HepG2 (cell line): ENCODE data around the gene UST. TPM values are rescaled to one million over a fixed set of nuclear protein-coding genes. Genes with fewer than 3 reads are reported as not detected.

Experiments
- AHR ChIP-seq: IDR thresholded peaks from 2 replicates; pipeline ENCODE4 v1.6.1; 2018; ENCODE audit warnings: missing genetic modification reagents, missing compliant biosample characterization
- BCLAF1 ChIP-seq: fragments of 450-650 bp; IDR thresholded peaks from 2 replicates; pipeline ENCODE4 v1.6.1; 2017; ENCODE audit warnings: mild to moderate bottlenecking
- CEBPG ChIP-seq: IDR thresholded peaks from 2 replicates; pipeline ENCODE4 v1.6.1; 2016
- GMEB1 ChIP-seq: sonication (generic); formaldehyde crosslinking; IDR thresholded peaks from 2 replicates; pipeline ENCODE4 v1.5.1; 2020; ENCODE audit warnings: missing genetic modification reagents, mild to moderate bottlenecking, borderline replicate concordance
- HNF4A ChIP-seq: sonication (generic); formaldehyde crosslinking; IDR thresholded peaks from 2 replicates; pipeline ENCODE4 v1.4.0; 2020; ENCODE audit warnings: missing genetic modification reagents
- JUN ChIP-seq: sonication (generic); formaldehyde crosslinking; IDR thresholded peaks from 2 replicates; pipeline ENCODE4 v1.4.0; 2020; ENCODE audit warnings: mild to moderate bottlenecking, missing genetic modification reagents
- MED1 ChIP-seq: sonication (generic); formaldehyde crosslinking; IDR thresholded peaks from 2 replicates; pipeline ENCODE4 v1.4.0; 2020; ENCODE audit warnings: missing genetic modification reagents
- SIX4 ChIP-seq: sonication (generic); formaldehyde crosslinking; IDR thresholded peaks from 2 replicates; pipeline ENCODE4 v1.4.0; 2020; ENCODE audit warnings: missing genetic modification reagents
- SRF ChIP-seq: IDR thresholded peaks from 2 replicates; pipeline ENCODE4 v1.6.1; 2011; ENCODE audit warnings: mild to moderate bottlenecking, low read depth, low read length, moderate library complexity
- STAT6 ChIP-seq: sonication (generic); formaldehyde crosslinking; IDR thresholded peaks from 2 replicates; pipeline ENCODE4 v1.4.0; 2020; ENCODE audit warnings: missing genetic modification reagents, mild to moderate bottlenecking, borderline replicate concordance
- TBL1XR1 ChIP-seq: fragments of 150-350 bp; IDR thresholded peaks from 2 replicates; pipeline ENCODE4 v1.6.1; 2014; ENCODE audit warnings: borderline replicate concordance, low read length; ENCODE audit not compliant: partially characterized antibody
- THAP11 ChIP-seq: IDR thresholded peaks from 2 replicates; pipeline ENCODE4 v1.6.1; 2016; ENCODE audit warnings: missing biosample characterization, missing genetic modification reagents
- ZC3H13 ChIP-seq: sonication (generic); formaldehyde crosslinking; IDR thresholded peaks from 2 replicates; pipeline ENCODE4 v1.8.1; 2023; ENCODE audit warnings: mild to moderate bottlenecking, missing genetic modification reagents, moderate library complexity
- ZFP36L2 ChIP-seq: sonication (generic); formaldehyde crosslinking; IDR thresholded peaks from 2 replicates; pipeline ENCODE4 v1.4.0; 2020; ENCODE audit warnings: missing genetic modification reagents
- ZFP90 ChIP-seq: sonication (generic); formaldehyde crosslinking; IDR thresholded peaks from 2 replicates; pipeline ENCODE4 v1.8.0; 2022; ENCODE audit warnings: missing genetic modification reagents, mild to moderate bottlenecking, inconsistent platforms, borderline replicate concordance
- ZNF292 ChIP-seq: sonication (generic); formaldehyde crosslinking; IDR thresholded peaks from 2 replicates; pipeline ENCODE4 v1.8.1; 2022; ENCODE audit warnings: mild to moderate bottlenecking, low read depth, missing genetic modification reagents, borderline replicate concordance
- ZNF619 ChIP-seq: sonication (generic); formaldehyde crosslinking; IDR thresholded peaks from 2 replicates; pipeline ENCODE4 v1.4.0; 2020; ENCODE audit warnings: mild to moderate bottlenecking, missing genetic modification reagents
- ZNF761 ChIP-seq: sonication (generic); formaldehyde crosslinking; conservative IDR thresholded peaks from 2 replicates; pipeline ENCODE4 v1.4.0; 2020; ENCODE audit warnings: mild to moderate bottlenecking, missing genetic modification reagents
- ZNF883 ChIP-seq: sonication (generic); formaldehyde crosslinking; IDR thresholded peaks from 2 replicates; pipeline ENCODE4 v1.5.1; 2020; ENCODE audit warnings: mild to moderate bottlenecking, missing genetic modification reagents; ENCODE audit errors: not compliant biosample characterization
- ZSCAN29 ChIP-seq: sonication (generic); formaldehyde crosslinking; conservative IDR thresholded peaks from 2 replicates; pipeline ENCODE4 v1.4.0; 2020; ENCODE audit warnings: mild to moderate bottlenecking, missing genetic modification reagents
- polyA plus RNA-seq, 8 experiments: library from polyadenylated mRNA; depleted of rRNA in 3 of 8; stranded (reverse) in 7 of 8; unstranded in 1 of 8; fragments of >200 nt; fragmentation: Illumina TruSeq in 4 of 8; extraction: Trizol in 4 of 8; gene quantifications; 2 replicates each; pipeline versions ENCODE4 v1.2.1 to v1.2.3, GENCODE V29; 2011 to 2016; ENCODE audit warnings: low read depth in 4 of 8, missing spikeins in 1 of 8, mixed read lengths in 1 of 8; ENCODE audit not compliant: insufficient read depth in 1 of 8
- total RNA-seq, 5 experiments: library from RNA; depleted of rRNA; stranded (reverse); fragments of >200 nt; fragmentation: Illumina TruSeq; extraction: Trizol; gene quantifications; 2 replicates each; pipeline ENCODE4 v1.2.3, GENCODE V29; 2016; ENCODE audit warnings: low read depth in 1 of 5
- TF ChIP-seq, protein P1 (sequence below): IDR thresholded peaks from 2 replicates; pipeline ENCODE4 v1.4.0; 2020; ENCODE audit warnings: mild to moderate bottlenecking, missing genetic modification reagents

Gene UST
- total and polyA plus RNA-seq, 2 of the 13 experiments (the other 11 are each of a cell fraction or from before 2014, with no cell fraction given), result 0.27 TPM; not detected in 1

GRCh38 chr6:149074832-149075258 lies 328.0 kb downstream of the UST start (continued):
- TF ChIP-seq, protein P1, sequence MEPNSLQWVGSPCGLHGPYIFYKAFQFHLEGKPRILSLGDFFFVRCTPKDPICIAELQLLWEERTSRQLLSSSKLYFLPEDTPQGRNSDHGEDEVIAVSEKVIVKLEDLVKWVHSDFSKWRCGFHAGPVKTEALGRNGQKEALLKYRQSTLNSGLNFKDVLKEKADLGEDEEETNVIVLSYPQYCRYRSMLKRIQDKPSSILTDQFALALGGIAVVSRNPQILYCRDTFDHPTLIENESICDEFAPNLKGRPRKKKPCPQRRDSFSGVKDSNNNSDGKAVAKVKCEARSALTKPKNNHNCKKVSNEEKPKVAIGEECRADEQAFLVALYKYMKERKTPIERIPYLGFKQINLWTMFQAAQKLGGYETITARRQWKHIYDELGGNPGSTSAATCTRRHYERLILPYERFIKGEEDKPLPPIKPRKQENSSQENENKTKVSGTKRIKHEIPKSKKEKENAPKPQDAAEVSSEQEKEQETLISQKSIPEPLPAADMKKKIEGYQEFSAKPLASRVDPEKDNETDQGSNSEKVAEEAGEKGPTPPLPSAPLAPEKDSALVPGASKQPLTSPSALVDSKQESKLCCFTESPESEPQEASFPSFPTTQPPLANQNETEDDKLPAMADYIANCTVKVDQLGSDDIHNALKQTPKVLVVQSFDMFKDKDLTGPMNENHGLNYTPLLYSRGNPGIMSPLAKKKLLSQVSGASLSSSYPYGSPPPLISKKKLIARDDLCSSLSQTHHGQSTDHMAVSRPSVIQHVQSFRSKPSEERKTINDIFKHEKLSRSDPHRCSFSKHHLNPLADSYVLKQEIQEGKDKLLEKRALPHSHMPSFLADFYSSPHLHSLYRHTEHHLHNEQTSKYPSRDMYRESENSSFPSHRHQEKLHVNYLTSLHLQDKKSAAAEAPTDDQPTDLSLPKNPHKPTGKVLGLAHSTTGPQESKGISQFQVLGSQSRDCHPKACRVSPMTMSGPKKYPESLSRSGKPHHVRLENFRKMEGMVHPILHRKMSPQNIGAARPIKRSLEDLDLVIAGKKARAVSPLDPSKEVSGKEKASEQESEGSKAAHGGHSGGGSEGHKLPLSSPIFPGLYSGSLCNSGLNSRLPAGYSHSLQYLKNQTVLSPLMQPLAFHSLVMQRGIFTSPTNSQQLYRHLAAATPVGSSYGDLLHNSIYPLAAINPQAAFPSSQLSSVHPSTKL (CRISPR knock-in tag), result peak; percentile 94
- no peak for TF ChIP-seq GMEB1 (CRISPR knock-in tag)
- TF ChIP-seq JUN (CRISPR knock-in tag), result peak; percentile 32; the same call in 1 of the 2 replicates
- peak; percentile 82 for TF ChIP-seq ZNF292
- TF ChIP-seq ZFP90 (CRISPR knock-in tag), result no peak
- TF ChIP-seq SIX4 (CRISPR knock-in tag), result peak; percentile 70
- no peak for TF ChIP-seq SRF
- peak; percentile 59 for TF ChIP-seq CEBPG
- TF ChIP-seq BCLAF1, result no peak
- 0 out of 2 replicates have a peak, but pooled peaks have one; percentile 62 for TF ChIP-seq ZSCAN29 (CRISPR knock-in tag)
- no peak for TF ChIP-seq ZNF619
- TF ChIP-seq ZFP36L2 (CRISPR knock-in tag), result no peak
- TF ChIP-seq MED1 (CRISPR knock-in tag), result peak; percentile 67
- peak; percentile 92 for TF ChIP-seq HNF4A (CRISPR knock-in tag)
- no peak for TF ChIP-seq TBL1XR1
- TF ChIP-seq STAT6 (CRISPR knock-in tag), result no peak
- no peak for TF ChIP-seq ZNF761 (CRISPR knock-in tag)
- TF ChIP-seq AHR, result no peak
- TF ChIP-seq THAP11 (CRISPR knock-in tag), result 0 out of 2 replicates have a peak, but pooled peaks have one; percentile 34
- TF ChIP-seq ZNF883 (CRISPR knock-in tag), result no peak
- no peak for TF ChIP-seq ZC3H13
